Adrenal gland (tissue), 12 donors: ENCODE data around the gene LRRC75A. TPM values are rescaled to one million over a fixed set of nuclear protein-coding genes. Genes with fewer than 3 reads are reported as not detected.
"Not testable (repeated sequence)": the region's sequence is repeated elsewhere in the genome, so short reads cannot be mapped to it uniquely, and the experiment has no call there.

Experiments
- DNase-seq, 7 donors: peaks; one replicate each; pipeline ENCODE4 v3.0.0-alpha.2; 2019 to 2020
- H3K27ac ChIP-seq, 5 donors: fragments of 200-600 bp; sonication (generic) in 4 of 5; 1 replicate in 3 of 5; 2 replicates in 2 of 5; pipeline versions ENCODE4 v1.5.1 to v1.8.0; 2016 to 2020; ENCODE audit warnings: mild to moderate bottlenecking in 1 of 5
- H3K27me3 ChIP-seq: fragments of 200-600 bp; 2 replicates; pipeline ENCODE4 v1.8.0; 2021
- H3K36me3 ChIP-seq, 2 donors: fragments of 200-600 bp; replicated peaks in 1 of 2; 1 replicate in 1 of 2; 2 replicates in 1 of 2; pipeline versions ENCODE4 v1.5.1 to v1.8.0; 2018 to 2022
- H3K4me1 ChIP-seq, 2 donors: fragments of 200-600 bp; replicated peaks in 1 of 2; 1 replicate in 1 of 2; 2 replicates in 1 of 2; pipeline versions ENCODE4 v1.5.1 to v1.8.0; 2018 to 2021
- H3K4me3 ChIP-seq, 4 donors: fragments of 200-600 bp; sonication (generic) in 3 of 4; one replicate each; pipeline ENCODE4 v1.5.1; 2016 to 2018
- H3K9me3 ChIP-seq, 3 donors: fragments of 200-600 bp; sonication (generic) in 1 of 3; replicated peaks in 1 of 3; 1 replicate in 2 of 3; 2 replicates in 1 of 3; pipeline versions ENCODE4 v1.5.1 to v1.8.0; 2016 to 2021
- POLR2A ChIP-seq, 2 donors: fragments of 450-650 bp; IDR thresholded peaks; one replicate each; pipeline ENCODE4 v1.6.1; 2017; ENCODE audit warnings: antibody characterized with exemption in 2 of 2, mild to moderate bottlenecking in 2 of 2, moderate library complexity in 1 of 2
- WGBS, 4 donors: extraction: QIAGEN DNeasy Blood & Tissue Kit in 2 of 4; methylation state at CpG; one replicate each; pipeline versions ENCODE4 v1.1.5 to v1.1.7; 2013 to 2017; 5-methylcytosine and 5-hydroxymethylcytosine counted together
- intact Hi-C, 2 donors: fragments of 100-400 bp; cut with DNase I; formaldehyde crosslinking; loops; one replicate each; pipeline versions ENCODE4 v1.14.1 to v1.15.0; 2022 to 2023
- polyA plus RNA-seq, 3 donors: library from polyadenylated mRNA; stranded (reverse); fragments of 200-250 nt in 2 of 3; fragments of 350-450 nt in 1 of 3; fragmentation: Illumina TruSeq in 1 of 3; extraction: RNeasy Lipid Tissue Mini Kit (QIAGEN cat#74804) in 1 of 3; gene quantifications; one replicate each; pipeline ENCODE4 v1.2.3, GENCODE V29; 2013 to 2014
- total RNA-seq, 9 donors: library from RNA; depleted of rRNA in 4 of 9; stranded (reverse); fragments of >200 nt in 4 of 9; fragments of 120-200 nt in 1 of 9; fragmentation: NEBNext Ultra II Directional in 1 of 9; extraction: Animal tissue kit (Norgen Biotek cat#: 25700) in 1 of 9; gene quantifications; one replicate each; pipeline versions ENCODE4 v1.1.0 to v1.2.4, GENCODE V29; 2013 to 2023
- TF ChIP-seq, protein P1 (sequence below), 6 experiments: fragments of 450-650 bp in 4 of 6; fragments of 200-600 bp in 2 of 6; sonication (generic) in 1 of 6; IDR thresholded peaks; 1 replicate in 5 of 6; 2 replicates in 1 of 6; pipeline versions ENCODE4 v1.5.1 to v1.8.0; 2016 to 2021; ENCODE audit warnings: antibody characterized with exemption in 6 of 6, mild to moderate bottlenecking in 2 of 6, moderate library complexity in 1 of 6
- donor health status: healthy with polysubstance abuse.
- donor health status: Bipolar disorder and iron deficiency.
- donor health status: DM: yes; HTN: yes; CAD: no.
- donor health status: DM: no; HTN: no; CAD: no.
- donor health status: DM: no; HTN: no; CAD: no.
- donor health status: DM: yes; HTN: yes; CAD: no.

LRRC75A gene
- total and polyA plus RNA-seq, 12 donors = 7.4 to 49.2 (median 25.5) TPM

DNA sequence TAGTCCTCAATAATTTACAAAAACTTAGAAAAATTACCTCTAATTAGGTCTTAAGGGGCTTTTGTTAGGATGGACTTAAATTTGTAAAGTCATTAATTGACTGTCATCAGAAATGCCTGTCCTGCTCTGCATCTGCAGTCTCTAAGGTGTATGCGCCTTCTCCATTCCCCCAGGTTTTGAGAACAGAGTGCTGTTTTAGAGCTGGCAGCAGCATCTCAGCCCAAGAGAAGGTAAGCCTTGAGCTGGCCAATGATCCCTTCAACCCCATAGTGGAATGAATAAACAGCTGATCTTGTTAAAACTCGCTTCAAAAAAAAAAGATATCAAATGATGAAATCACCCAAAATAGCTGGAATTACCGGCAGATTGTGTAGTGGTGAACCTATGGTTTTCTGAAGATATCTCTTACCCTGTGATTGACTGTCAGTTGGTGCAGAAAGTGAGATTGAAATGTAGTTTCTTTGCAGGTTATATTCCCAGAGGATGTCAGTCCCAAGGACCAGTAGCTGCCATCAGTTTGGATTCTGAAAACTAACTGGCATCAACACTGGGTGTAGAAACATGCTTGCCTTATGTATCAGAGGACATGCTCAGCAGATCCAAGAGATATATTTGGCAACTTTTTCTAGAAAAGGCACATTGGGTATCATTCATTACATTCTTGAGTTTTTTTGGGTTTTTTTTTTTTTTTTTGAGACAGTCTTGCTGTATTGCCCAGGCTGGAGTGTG is 50.9 kb downstream of the LRRC75A start:
- H3K27me3 ChIP-seq = no peaks in the 10 kb centered on the region
- H3K9me3 ChIP-seq = no peaks in the 10 kb centered on the region
- no peak for DNase-seq
- H3K27ac ChIP-seq = peak overlapping the region in 3 of 5 donors; percentile 2 to 91 (median 44)
- peaks cover 18 to 68% of the 10 kb centered on the region in 2 donors for H3K4me1 ChIP-seq
- H3K36me3 ChIP-seq = peaks cover 0 to 46% of the 10 kb centered on the region in 2 donors
- WGBS, 4 donors = 45 to 63% (median 50%) methylated on average over 3 of the region's 3 CpGs
- intact Hi-C loops = no loop called here
- TF ChIP-seq, protein P1, sequence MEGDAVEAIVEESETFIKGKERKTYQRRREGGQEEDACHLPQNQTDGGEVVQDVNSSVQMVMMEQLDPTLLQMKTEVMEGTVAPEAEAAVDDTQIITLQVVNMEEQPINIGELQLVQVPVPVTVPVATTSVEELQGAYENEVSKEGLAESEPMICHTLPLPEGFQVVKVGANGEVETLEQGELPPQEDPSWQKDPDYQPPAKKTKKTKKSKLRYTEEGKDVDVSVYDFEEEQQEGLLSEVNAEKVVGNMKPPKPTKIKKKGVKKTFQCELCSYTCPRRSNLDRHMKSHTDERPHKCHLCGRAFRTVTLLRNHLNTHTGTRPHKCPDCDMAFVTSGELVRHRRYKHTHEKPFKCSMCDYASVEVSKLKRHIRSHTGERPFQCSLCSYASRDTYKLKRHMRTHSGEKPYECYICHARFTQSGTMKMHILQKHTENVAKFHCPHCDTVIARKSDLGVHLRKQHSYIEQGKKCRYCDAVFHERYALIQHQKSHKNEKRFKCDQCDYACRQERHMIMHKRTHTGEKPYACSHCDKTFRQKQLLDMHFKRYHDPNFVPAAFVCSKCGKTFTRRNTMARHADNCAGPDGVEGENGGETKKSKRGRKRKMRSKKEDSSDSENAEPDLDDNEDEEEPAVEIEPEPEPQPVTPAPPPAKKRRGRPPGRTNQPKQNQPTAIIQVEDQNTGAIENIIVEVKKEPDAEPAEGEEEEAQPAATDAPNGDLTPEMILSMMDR (IDR thresholded peaks at IDR 0.05) = no peak
- TF ChIP-seq POLR2A (IDR thresholded peaks at IDR 0.05) = no peak
- peak overlapping the region in 1 of 4 donors; percentile 83 for H3K4me3 ChIP-seq

DNA sequence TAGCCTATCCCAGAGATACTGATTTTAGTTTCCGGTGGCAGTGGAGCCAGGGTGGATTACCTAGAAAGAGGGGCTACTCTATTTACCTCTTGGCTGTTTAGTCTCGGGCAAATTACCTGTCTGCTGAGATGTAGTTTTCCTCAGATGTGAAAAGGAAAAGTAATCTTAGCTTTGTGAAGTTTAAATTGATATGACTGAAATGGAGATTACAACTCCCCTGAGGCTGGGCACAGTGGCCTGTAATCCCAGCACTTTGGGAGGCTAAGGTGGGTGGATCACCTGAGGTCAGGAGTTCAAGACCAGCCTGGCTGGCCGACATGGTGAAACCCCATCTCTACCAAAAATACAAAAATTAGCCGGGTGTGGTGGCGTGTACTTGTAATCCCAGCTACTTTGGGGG is 51.6 kb downstream of the LRRC75A start:
- DNase-seq, H3K9me3 ChIP-seq, intact Hi-C loops, H3K27me3 ChIP-seq: not testable (repeated sequence)
- H3K4me3 ChIP-seq = peak overlapping the region in 2 of 4 donors; percentile 55 to 83
- H3K36me3 ChIP-seq = peaks cover 0 to 46% of the 10 kb centered on the region in 2 donors
- H3K4me1 ChIP-seq = peaks cover 17 to 61% of the 10 kb centered on the region in 2 donors
- H3K27ac ChIP-seq = peak overlapping the region; percentile 31 to 91 (median 85)
- WGBS, 4 donors = 48 to 63% (median 53%) methylated on average over 5 of the region's 5 CpGs

DNA sequence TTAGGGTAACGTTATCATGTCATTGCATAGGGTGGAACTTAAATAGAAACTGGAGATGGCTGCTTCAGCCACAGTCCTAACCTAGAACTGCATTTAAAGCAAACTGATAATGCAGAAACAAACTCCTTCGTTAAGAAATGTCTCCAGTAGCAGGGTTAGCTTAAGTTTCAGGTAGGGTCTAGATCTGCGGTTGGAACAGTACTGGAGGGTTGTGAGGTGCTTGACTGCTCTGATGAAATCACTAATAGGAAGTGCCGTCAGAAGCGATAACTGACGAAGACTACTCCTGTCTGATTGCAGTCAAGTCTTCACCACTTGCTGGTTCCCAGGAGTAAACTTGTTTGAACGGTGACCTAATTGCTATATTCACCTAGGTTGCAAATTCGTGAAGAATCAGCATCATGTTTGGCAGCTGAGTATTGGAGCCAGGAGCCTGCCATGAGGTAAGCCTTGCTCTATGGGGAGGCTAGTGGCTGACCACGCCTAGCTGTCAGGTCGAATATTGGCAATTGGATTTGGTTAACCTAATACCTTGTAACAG is 52.1 kb downstream of the LRRC75A start:
- TF ChIP-seq, protein P1 (IDR thresholded peaks at IDR 0.05) = no peak
- no peak for TF ChIP-seq POLR2A (IDR thresholded peaks at IDR 0.05)
- intact Hi-C loops = no loop called here
- peak overlapping the region; percentile 31 to 91 (median 85) for H3K27ac ChIP-seq
- H3K4me1 ChIP-seq = peaks cover 13 to 57% of the 10 kb centered on the region in 2 donors
- no peaks in the 10 kb centered on the region for H3K27me3 ChIP-seq
- peaks cover 0 to 46% of the 10 kb centered on the region in 2 donors for H3K36me3 ChIP-seq
- DNase-seq = no peak
- H3K4me3 ChIP-seq = peak overlapping the region in 3 of 4 donors; percentile 19 to 83 (median 55)
- no peaks in the 10 kb centered on the region for H3K9me3 ChIP-seq
- 5 to 7% (median 7%) methylated on average over 10 of the region's 10 CpGs for WGBS, 4 donors

GRCh38 chr17:16439303-16439791 is 52.6 kb downstream of the LRRC75A start:
- no peaks in the 10 kb centered on the region for H3K9me3 ChIP-seq
- peaks cover 13 to 51% of the 10 kb centered on the region in 2 donors for H3K4me1 ChIP-seq
- no peak for TF ChIP-seq POLR2A (IDR thresholded peaks at IDR 0.05)
- TF ChIP-seq, protein P1 (IDR thresholded peaks at IDR 0.05) = no peak
- H3K27me3 ChIP-seq = no peaks in the 10 kb centered on the region
- peak overlapping the region; percentile 52 to 83 (median 66) for H3K4me3 ChIP-seq
- H3K27ac ChIP-seq = peak overlapping the region; percentile 79 to 91 (median 85)
- WGBS, 4 donors = 0% methylated on average over 14 to 25 of the region's 25 CpGs
- intact Hi-C loops = no loop called here
- H3K36me3 ChIP-seq = peaks cover 0 to 44% of the 10 kb centered on the region in 2 donors
- peak in 3 of 7 donors; percentile 57 to 69 (median 60) for DNase-seq
